Fibroblast of the aortic adventitia (primary cell): ENCODE data around the gene SHLD3. TPM values are rescaled to one million over a fixed set of nuclear protein-coding genes. Genes with fewer than 3 reads are reported as not detected.
A peak's percentile ranks its signal among the peaks of the same experiment; 100 is the strongest.
"Not testable (repeated sequence)": the region's sequence is repeated elsewhere in the genome, so short reads cannot be mapped to it uniquely, and the experiment has no call there.

Experiments used
- DNase-seq: peaks from one replicate; pipeline ENCODE4 v3.0.0-alpha.2; 2010; ENCODE audit warnings: low read depth
- H3K4me3 ChIP-seq: 2 replicates; pipeline ENCODE4 v1.5.1; 2011; ENCODE audit warnings: low read depth, mild to moderate bottlenecking, control low read depth, low read length, moderate library complexity
- total RNA-seq: library from RNA; depleted of rRNA; stranded (reverse); fragments of >200 nt; gene quantifications from 2 replicates; pipeline ENCODE4 v1.2.3, GENCODE V29; 2012; ENCODE audit warnings: low replicate concordance
- TF ChIP-seq, protein P1 (sequence below): IDR thresholded peaks from 2 replicates; pipeline ENCODE4 v1.5.1; 2011; ENCODE audit warnings: mild to moderate bottlenecking, low read length, control low read depth, inconsistent platforms; ENCODE audit not compliant: insufficient read depth

Gene SHLD3
- total RNA-seq = 3.9 and 5.3 TPM in 2 replicates

DNA sequence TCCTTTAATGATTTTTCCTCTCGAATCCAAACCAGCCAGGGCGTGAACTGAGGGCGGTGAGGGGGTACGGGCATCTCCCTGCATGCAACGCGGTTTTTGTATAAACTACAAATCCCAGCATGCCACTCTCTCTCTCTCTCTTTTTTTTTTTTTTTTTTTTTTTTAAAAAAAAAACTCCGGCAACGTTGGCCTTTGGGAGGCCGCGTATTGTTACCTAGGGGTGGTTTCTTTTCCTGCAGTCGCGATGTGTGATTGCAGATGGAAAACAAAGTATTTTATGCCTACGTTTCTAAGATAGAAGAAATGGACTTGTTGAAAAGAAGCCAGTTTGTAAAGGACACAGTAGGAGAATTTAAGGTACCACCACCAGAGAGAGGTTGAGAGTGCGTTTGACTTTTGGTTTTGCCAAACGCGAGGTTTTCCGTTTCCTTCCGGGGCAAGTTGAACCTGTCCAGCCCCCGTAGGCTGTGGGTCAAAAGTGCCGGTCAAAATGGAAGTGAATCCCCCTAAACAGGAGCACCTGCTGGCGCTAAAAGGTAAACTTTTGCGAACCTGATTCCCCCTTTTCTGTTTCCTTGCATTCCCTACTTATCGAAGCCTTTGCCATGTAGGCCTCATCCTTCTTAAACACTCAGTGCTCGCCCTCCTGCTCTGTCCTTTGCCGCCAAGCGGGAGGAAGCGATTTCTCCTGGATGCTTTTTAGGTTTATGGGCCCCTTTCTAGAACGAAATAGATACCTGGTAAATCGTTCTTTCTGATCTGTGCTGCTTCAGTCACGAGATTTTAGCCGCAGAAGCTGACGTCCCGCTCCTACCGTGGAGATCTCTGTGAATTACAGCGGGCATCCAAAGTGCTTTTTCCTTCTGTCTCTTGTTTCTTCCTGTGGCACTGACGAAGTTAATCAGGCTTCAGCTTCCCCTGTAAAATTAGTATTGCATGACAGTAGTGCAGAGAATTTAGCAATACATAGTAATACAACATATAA is at the start of gene SHLD3, which contains the start of gene TRAPPC13:
TSS of gene SHLD3 (plus strand) at position 457 of the 985 bp plus-strand sequence. CDS start 4,561 bp downstream, outside the sequence.
TSS of gene TRAPPC13 (plus strand) at position 457 of the 985 bp plus-strand sequence. CDS start at position 491, 34 bp downstream.
- TF ChIP-seq, protein P1, sequence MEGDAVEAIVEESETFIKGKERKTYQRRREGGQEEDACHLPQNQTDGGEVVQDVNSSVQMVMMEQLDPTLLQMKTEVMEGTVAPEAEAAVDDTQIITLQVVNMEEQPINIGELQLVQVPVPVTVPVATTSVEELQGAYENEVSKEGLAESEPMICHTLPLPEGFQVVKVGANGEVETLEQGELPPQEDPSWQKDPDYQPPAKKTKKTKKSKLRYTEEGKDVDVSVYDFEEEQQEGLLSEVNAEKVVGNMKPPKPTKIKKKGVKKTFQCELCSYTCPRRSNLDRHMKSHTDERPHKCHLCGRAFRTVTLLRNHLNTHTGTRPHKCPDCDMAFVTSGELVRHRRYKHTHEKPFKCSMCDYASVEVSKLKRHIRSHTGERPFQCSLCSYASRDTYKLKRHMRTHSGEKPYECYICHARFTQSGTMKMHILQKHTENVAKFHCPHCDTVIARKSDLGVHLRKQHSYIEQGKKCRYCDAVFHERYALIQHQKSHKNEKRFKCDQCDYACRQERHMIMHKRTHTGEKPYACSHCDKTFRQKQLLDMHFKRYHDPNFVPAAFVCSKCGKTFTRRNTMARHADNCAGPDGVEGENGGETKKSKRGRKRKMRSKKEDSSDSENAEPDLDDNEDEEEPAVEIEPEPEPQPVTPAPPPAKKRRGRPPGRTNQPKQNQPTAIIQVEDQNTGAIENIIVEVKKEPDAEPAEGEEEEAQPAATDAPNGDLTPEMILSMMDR = peak; percentile 16
- peak within 1 kb of the TSS; percentile 97 for H3K4me3 ChIP-seq
- DNase-seq = peak; percentile 89

- TF ChIP-seq, protein P1 = no peak
- DNase-seq = no peak
- no peak overlapping the region for H3K4me3 ChIP-seq
Measured at GRCh38 chr5:65577141-65577540, 47.7 kb upstream of the SHLD3 start.

DNA sequence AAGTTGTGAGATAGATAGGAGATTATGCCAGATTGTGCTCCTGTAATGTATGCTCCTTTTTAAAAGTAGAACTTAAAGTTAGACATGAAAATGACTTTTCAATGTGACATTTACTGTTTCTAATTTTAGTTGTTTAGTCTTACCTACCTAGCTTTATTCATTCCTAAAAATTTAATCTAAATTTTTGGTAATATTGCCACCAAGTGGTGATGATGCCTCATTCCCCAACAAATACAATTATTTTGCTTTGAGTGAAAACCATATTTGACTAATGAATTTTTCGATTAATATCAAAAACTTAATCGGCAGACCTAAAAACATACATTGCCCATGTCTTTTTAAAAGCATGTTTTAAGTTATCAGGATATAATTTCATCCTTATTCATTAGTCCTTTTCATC is 36.1 kb upstream of the SHLD3 start:
- TF ChIP-seq, protein P1 = peak; percentile 6
- no peak overlapping the region for H3K4me3 ChIP-seq
- DNase-seq = peak; percentile 5

GRCh38 chr5:65601761-65602160 is 23.1 kb upstream of the SHLD3 start:
- not testable (repeated sequence) for H3K4me3 ChIP-seq, DNase-seq

- TF ChIP-seq, protein P1 = no peak
- DNase-seq = no peak
- no peak overlapping the region for H3K4me3 ChIP-seq
Measured at GRCh38 chr5:65611524-65611923, 13.3 kb upstream of the SHLD3 start.

- TF ChIP-seq, protein P1 = no peak
- no peak for DNase-seq
Measured at GRCh38 chr5:65612298-65612907, 12.4 kb upstream of the SHLD3 start.

DNA sequence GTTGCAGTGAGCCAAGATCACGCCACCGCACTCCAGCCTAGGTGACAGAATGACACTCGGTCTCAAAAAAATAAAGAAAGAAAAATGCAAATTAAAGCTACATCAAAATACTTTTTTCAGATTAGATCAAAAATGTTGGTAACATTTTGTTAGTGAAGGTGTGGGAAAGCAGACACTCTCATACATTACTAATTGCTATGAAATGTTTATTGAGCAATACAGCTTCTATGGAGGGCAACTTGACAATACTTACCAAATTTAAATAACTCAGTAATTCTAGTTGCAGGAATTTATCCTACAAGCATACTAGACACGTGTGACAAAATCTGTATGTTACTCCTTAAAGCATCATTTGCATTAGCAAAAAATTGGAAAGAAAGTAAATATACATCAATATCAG is 4.8 kb upstream of the SHLD3 start:
- TF ChIP-seq, protein P1 = no peak
- H3K4me3 ChIP-seq = no peak overlapping the region
- no peak for DNase-seq

More at GRCh38 chr5:65612298-65612907, 12.4 kb upstream of the SHLD3 start:
- no peak overlapping the region for H3K4me3 ChIP-seq

GRCh38 chr5:65621961-65622360 is 2.9 kb upstream of the SHLD3 start:
- H3K4me3 ChIP-seq, DNase-seq: not testable (repeated sequence)
